SU-DHL-6 (cell line): ENCODE measurements around the gene OLFML2B.

Experiments used
- CTCF ChIP-seq: fragments of 200-600 bp; sonication (generic); IDR thresholded peaks from one replicate; pipeline ENCODE4 v1.5.1; 2017; ENCODE audit warnings: antibody characterized with exemption, mild to moderate bottlenecking, low read length, moderate library complexity; ENCODE audit not compliant: insufficient read depth, poor library complexity, severe bottlenecking
- EZH2phosphoT487 ChIP-seq: fragments of 200-600 bp; sonication (generic), shearing (Covaris generic); conservative IDR thresholded peaks from 2 replicates; pipeline ENCODE4 v1.6.1; 2018; ENCODE audit warnings: mild to moderate bottlenecking, antibody characterized with exemption, low read length, moderate library complexity, mixed read lengths

DNA sequence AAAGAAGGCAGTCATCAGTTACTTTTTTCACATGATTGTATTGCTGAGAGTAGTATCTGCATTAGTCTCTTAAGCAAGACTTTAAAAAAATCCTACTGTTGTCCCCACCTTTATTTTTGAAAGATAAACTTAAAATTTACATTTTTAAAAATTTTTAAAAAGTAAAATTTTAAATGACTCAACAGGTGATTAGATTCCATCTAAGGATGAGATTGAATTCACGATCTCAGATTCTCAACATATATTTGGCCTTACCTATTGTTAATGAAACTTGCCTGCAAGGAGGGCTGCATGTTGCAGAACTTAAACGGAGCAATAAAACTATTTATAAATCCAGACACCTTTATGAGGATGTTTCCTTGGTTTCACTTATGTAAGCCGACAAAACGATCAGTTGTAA, 75.2 kb downstream of the OLFML2B start:
- TF ChIP-seq CTCF (no peak), EZH2phosphoT487 (no peak)
